ENCODE measurements around the gene PASK.

PASK gene

DNA sequence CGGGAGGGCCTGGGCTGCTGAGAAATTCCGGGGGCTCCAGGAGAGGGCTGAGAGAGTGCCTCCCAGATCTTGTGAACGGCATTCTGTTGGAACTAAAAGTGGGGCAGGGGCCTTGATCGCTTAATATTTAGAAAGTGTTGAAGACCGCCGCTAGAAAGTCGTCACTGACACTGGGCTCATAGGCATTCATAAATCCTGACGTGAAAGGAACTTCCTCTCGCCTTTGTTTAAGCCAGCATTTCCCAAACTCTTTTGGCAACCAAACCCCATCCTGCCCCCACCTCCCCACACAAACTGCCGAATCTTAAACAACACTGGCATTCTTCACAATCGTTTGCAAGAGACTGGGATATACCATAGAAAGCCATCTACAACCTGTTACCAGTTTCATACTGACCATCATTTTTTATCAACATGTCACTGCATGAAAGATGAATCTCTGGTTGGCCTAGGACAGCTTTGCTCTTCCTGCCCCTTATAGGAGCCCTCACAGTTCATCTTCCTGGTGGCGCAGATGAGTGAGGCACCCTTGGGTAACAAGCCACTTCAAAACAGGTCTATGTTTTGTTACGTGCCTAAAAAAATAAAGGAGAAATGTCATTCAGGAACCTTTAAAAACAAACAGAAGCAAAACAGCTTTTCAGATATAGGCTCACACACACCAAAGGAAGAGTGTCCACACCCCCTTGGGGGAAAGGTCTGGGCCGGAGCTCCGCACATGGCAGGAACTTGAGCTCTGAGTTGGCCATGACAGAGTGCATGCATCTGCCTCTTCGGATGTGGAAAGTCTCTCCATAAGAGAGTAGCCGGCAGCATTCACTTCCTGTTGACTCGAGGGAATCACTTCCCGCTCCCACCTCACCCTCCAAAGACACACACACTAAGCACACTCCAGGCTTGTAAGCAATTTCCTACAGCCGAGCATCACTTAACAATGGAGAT is 60.2 kb downstream of the PASK start:
- in situ Hi-C loops (cut with HindIII; ENCODE audit: low sequenced_read_pairs) = no loop called here
- no peak overlapping the region for H3K4me3 ChIP-seq (ENCODE audit: low read depth, low read length)
- TF ChIP-seq, protein P1, sequence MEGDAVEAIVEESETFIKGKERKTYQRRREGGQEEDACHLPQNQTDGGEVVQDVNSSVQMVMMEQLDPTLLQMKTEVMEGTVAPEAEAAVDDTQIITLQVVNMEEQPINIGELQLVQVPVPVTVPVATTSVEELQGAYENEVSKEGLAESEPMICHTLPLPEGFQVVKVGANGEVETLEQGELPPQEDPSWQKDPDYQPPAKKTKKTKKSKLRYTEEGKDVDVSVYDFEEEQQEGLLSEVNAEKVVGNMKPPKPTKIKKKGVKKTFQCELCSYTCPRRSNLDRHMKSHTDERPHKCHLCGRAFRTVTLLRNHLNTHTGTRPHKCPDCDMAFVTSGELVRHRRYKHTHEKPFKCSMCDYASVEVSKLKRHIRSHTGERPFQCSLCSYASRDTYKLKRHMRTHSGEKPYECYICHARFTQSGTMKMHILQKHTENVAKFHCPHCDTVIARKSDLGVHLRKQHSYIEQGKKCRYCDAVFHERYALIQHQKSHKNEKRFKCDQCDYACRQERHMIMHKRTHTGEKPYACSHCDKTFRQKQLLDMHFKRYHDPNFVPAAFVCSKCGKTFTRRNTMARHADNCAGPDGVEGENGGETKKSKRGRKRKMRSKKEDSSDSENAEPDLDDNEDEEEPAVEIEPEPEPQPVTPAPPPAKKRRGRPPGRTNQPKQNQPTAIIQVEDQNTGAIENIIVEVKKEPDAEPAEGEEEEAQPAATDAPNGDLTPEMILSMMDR (IDR thresholded peaks at IDR 0.05; ENCODE audit: low read depth, low read length) = no peak
- no peak for DNase-seq (ENCODE audit: low read depth, low spot score)

DNA sequence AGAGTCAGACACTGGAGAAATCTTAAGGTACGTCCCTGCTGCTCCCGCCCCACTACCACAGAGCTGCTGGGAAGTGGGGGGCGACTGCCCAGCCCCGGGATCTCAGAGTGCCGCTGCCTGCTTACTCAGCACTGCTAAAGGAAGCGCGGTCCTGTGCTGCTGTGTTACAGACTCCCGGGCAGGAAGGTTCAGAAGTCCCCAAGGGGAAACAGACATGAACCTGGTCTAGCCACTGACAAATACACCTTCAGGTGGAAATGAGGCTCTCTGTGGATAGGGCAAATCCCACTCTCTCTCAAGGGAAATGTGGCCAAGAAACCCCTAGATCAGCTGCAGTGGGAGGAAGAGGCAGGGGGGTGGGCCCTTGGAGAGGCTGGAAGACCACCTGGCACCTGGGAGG is 60.9 kb downstream of the PASK start:
- in situ Hi-C loops (cut with HindIII; ENCODE audit: low sequenced_read_pairs) = no loop called here
- no peak for DNase-seq (ENCODE audit: low read depth, low spot score)
- TF ChIP-seq, protein P1 (IDR thresholded peaks at IDR 0.05; ENCODE audit: low read depth, low read length) = no peak
- no peak overlapping the region for H3K4me3 ChIP-seq (ENCODE audit: low read depth, low read length)

DNA sequence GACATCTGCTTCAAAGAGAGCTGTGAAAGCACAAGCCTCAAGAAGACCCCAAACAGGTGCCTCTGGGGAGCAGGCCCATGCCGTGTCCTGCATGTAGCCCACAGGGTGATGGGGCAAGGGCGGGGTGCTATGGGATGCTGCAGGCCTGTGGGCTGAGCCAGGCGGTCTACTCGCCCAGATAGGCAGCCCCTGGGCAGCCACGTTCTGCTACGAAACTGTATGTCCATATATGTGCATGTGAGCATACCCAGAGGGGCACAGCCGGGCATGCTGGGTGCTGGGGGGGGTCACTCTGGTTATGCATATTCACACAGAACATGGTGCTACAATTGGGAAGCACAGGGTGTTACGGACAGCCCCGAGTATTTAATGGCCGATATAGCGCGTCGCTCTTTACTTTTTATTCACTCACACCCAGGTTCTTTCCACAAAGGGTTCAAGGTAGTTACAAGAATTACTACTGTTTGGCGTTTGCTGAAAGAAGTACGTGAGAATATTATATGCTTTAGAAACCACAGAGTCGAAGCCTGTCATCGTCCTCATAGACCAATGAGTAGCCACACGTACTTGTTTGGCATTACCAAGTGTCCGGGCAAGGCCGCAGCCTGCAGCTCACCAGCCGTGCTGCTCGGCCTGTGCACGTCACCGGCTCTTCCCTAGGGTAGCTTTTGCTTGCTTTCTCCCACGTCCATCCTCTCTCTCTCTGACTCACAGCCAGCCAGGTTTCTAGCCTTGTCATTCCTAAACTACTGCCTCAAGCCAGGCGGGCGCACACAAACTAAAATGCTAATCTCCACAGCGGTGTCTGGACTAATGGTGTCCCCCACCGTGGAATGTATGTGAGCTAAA is 61.6 kb downstream of the PASK start:
- no peak for DNase-seq (ENCODE audit: low read depth, low spot score)
- in situ Hi-C loops (cut with HindIII; ENCODE audit: low sequenced_read_pairs) = no loop called here
- H3K4me3 ChIP-seq (ENCODE audit: low read depth, low read length) = no peak overlapping the region
- TF ChIP-seq, protein P1 (IDR thresholded peaks at IDR 0.05; ENCODE audit: low read depth, low read length) = no peak

DNA sequence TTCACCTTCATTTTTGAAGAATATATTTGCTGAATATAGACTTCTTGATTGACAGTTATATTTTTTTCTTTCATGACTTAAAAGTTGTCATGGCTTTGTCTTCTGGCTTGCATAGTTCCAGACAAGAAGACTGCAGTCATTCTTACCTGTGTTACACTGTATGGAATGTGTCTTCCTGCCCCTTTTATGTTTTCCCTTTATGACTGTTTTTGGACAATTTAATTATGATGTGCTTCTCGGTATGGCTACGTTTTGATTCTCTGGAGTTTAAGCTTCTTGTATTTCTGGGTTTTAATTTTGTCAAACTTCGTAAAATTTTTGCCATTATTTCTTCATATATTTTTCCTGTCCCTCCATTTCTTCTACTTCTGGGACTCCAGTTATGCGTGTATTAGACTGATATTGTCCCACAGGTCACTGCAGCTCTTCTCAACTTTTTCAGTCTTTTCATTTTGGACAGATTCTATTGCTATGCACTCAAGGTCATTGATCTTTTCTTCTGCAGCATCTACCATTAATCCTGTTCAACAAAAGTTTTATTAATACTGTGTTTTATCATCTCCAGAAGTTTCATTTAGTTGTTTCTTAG is 64.3 kb downstream of the PASK start:
- H3K4me3 ChIP-seq (ENCODE audit: low read depth, low read length) = no peak overlapping the region
- in situ Hi-C loops (cut with HindIII; ENCODE audit: low sequenced_read_pairs) = no loop called here

DNA sequence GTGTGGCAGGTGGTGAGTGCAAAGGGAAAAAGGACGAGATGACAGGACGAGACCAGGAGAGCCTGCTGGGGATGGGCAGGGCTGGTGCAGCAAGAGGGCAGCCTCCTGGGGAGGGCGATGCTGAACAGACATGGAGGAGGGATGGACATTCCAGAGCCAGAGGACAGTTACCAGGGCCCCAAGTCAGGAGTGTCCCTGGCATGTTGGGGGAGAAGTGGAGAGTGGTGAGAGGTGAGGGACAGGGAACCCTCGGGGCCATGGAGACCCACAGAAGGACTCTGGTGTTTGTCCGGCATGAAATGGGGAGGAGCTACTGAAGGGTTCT is 66.2 kb downstream of the PASK start:
- TF ChIP-seq, protein P1 (IDR thresholded peaks at IDR 0.05; ENCODE audit: low read depth, low read length) = no peak
- in situ Hi-C loops (cut with HindIII; ENCODE audit: low sequenced_read_pairs) = no loop called here
- H3K4me3 ChIP-seq (ENCODE audit: low read depth, low read length) = no peak overlapping the region
- DNase-seq (ENCODE audit: low read depth, low spot score) = no peak

More for the DNA sequence above, 64.3 kb downstream of the PASK start:
- no peak for DNase-seq (ENCODE audit: low read depth, low spot score)
- TF ChIP-seq, protein P1 (IDR thresholded peaks at IDR 0.05; ENCODE audit: low read depth, low read length) = no peak

DNA sequence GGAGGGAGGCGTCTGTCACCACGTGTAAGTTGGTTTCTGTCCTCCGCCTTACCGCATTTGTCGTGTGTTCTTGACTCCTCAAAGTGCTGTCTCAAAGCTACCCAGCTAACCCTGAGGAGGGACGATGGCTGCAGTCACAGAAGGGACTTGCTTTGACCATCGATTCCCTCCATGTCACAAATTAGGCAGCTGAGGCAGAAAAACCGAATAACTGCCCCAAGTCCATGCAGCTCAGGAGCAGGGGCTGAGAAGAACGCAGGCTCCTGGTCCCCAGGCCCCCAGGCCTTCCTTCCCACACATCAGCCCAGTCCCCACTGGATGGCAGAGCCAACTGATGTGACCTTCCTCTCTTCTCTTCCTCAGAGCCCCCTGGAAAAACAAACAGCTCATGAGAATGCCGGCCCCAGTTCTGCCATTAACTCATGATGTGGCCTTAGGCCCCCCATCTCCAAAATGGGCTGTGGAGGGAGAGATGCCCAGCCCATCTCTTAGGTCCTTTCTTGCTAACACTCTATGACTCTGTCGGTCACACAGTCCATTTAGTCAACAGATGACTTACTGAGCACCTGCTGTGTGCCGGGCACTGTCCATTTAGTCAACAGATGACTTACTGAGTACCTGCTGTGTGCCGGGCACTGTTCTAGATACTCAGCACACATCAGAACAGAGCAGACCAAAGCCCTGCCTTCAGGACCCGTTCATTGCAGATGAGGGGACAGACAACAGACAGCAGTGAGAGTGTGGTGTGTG is 66.8 kb downstream of the PASK start:
- DNase-seq (ENCODE audit: low read depth, low spot score) = no peak
- TF ChIP-seq, protein P1 (IDR thresholded peaks at IDR 0.05; ENCODE audit: low read depth, low read length) = no peak
- in situ Hi-C loops (cut with HindIII; ENCODE audit: low sequenced_read_pairs) = no loop called here
- no peak overlapping the region for H3K4me3 ChIP-seq (ENCODE audit: low read depth, low read length)

Data from astrocyte of the spinal cord (primary cell).